B cell (primary cell): ENCODE results near the gene LPCAT3. TPM values are rescaled to one million over a fixed set of nuclear protein-coding genes. Genes with fewer than 3 reads are reported as not detected.
"Not testable (repeated sequence)": the region's sequence is repeated elsewhere in the genome, so short reads cannot be mapped to it uniquely, and the experiment has no call there.

Experiments
- ATAC-seq: fragments of 200-7000 bp; cut with Tn5 transposase; one replicate; pipeline ENCODE4 v1.10.0; 2021; ENCODE audit warnings: low read depth, mild to moderate bottlenecking, moderate number of reproducible peaks, moderate library complexity
- CTCF ChIA-PET: fragments of 350-600 bp; sonication (Branson Sonifier 250); formaldehyde crosslinking; loops from one replicate; lab custom pipeline; 2021; ENCODE audit warnings: antibody characterized with exemption, inconsistent platforms; lab: Charles Lee
- POLR2A ChIA-PET: fragments of 350-600 bp; sonication (Branson Sonifier 250); formaldehyde crosslinking; loops from one replicate; lab custom pipeline; 2021; ENCODE audit warnings: antibody characterized with exemption; lab: Charles Lee
- DNase-seq: peaks from one replicate; pipeline ENCODE4 v3.0.0; 2013
- H2AFZ ChIP-seq: 2 replicates; pipeline ENCODE4 v1.6.1; 2012; ENCODE audit warnings: mild to moderate bottlenecking, low read depth, low read length; ENCODE audit not compliant: insufficient read depth, poor library complexity, severe bottlenecking
- H3K27ac ChIP-seq, 2 donors: 1 replicate in 1 of 2; 2 replicates in 1 of 2; pipeline ENCODE4 v1.5.1; 2012 to 2013; ENCODE audit warnings: low read length in 2 of 2, mild to moderate bottlenecking in 2 of 2, moderate library complexity in 1 of 2
- H3K27me3 ChIP-seq, 4 experiments: fragments of 200-600 bp in 1 of 4; sonication (generic) in 1 of 4; replicated peaks in 1 of 4; 1 replicate in 2 of 4; 2 replicates in 2 of 4; pipeline versions ENCODE4 v1.6.1 to v1.7.0; 2013 to 2016; ENCODE audit warnings: low read length in 3 of 4, mild to moderate bottlenecking in 2 of 4, mixed read lengths in 1 of 4, moderate library complexity in 1 of 4; ENCODE audit not compliant: insufficient read depth in 4 of 4, control insufficient read depth in 3 of 4; ENCODE audit errors: control extremely low read depth in 1 of 4
- H3K36me3 ChIP-seq, 2 experiments: replicated peaks in 1 of 2; 1 replicate in 1 of 2; 2 replicates in 1 of 2; pipeline versions ENCODE4 v1.6.1 to v1.7.1; 2013; ENCODE audit warnings: low read length in 1 of 2; ENCODE audit not compliant: insufficient read depth in 2 of 2, control insufficient read depth in 1 of 2; ENCODE audit errors: control extremely low read depth in 1 of 2, extremely low read depth in 1 of 2
- H3K4me1 ChIP-seq, 2 donors: fragments of 200-600 bp in 1 of 2; sonication (generic) in 1 of 2; 1 replicate in 1 of 2; 2 replicates in 1 of 2; pipeline versions ENCODE4 v1.5.1 to v1.6.1; 2013 to 2017; ENCODE audit warnings: low read length in 2 of 2; ENCODE audit not compliant: control insufficient read depth in 2 of 2, insufficient read depth in 2 of 2
- H3K4me2 ChIP-seq: replicated peaks from 2 replicates; pipeline ENCODE3; 2012; ENCODE audit warnings: mild to moderate bottlenecking, low read depth, low read length; ENCODE audit not compliant: poor library complexity, severe bottlenecking
- H3K4me3 ChIP-seq, 5 experiments: fragments of 200-600 bp in 1 of 5; sonication (generic) in 1 of 5; 1 replicate in 3 of 5; 2 replicates in 2 of 5; pipeline versions ENCODE4 v1.5.1 to v1.7.0; 2011 to 2016; ENCODE audit warnings: low read length in 4 of 5, mild to moderate bottlenecking in 4 of 5, low read depth in 2 of 5, control low read depth in 1 of 5, moderate library complexity in 1 of 5; ENCODE audit not compliant: insufficient read depth in 1 of 5; ENCODE audit errors: control extremely low read depth in 1 of 5, extremely low read depth in 1 of 5
- H3K79me2 ChIP-seq: fragments of 200-600 bp; sonication (generic); one replicate; pipeline ENCODE4 v1.6.0; 2016; ENCODE audit warnings: low read length; ENCODE audit not compliant: control insufficient read depth, insufficient read depth
- H3K9ac ChIP-seq: fragments of 200-600 bp; sonication (generic); 2 replicates; pipeline ENCODE4 v1.6.1; 2017; ENCODE audit warnings: mild to moderate bottlenecking, low read length, moderate library complexity
- H3K9me3 ChIP-seq, 3 donors: one replicate each; pipeline versions ENCODE4 v1.6.1 to v1.7.1; 2013; ENCODE audit warnings: low read length in 2 of 3; ENCODE audit not compliant: control insufficient read depth in 2 of 3, insufficient read depth in 1 of 3; ENCODE audit errors: control extremely low read depth in 1 of 3
- H4K20me1 ChIP-seq: 2 replicates; pipeline ENCODE4 v1.6.0; 2012; ENCODE audit warnings: mild to moderate bottlenecking, low read length; ENCODE audit not compliant: insufficient read depth, control insufficient read depth, poor library complexity, severe bottlenecking
- H3K27ac Mint-ChIP-seq: one replicate; pipeline ENCODE4 v1.8.0; 2021; ENCODE audit warnings: mixed read lengths
- H3K27me3 Mint-ChIP-seq: one replicate; pipeline ENCODE4 v1.8.0; 2021; ENCODE audit warnings: mixed read lengths
- H3K4me1 Mint-ChIP-seq: one replicate; pipeline ENCODE4 v1.8.0; 2021; ENCODE audit warnings: mixed read lengths
- H3K4me3 Mint-ChIP-seq: one replicate; pipeline ENCODE4 v1.8.0; 2021; ENCODE audit warnings: mixed read lengths
- H3K9me3 Mint-ChIP-seq: one replicate; pipeline ENCODE4 v1.8.0; 2022; ENCODE audit warnings: mixed read lengths; ENCODE audit not compliant: insufficient read depth
- EZH2 ChIP-seq: IDR thresholded peaks from 2 replicates; pipeline ENCODE4 v1.6.1; 2012; ENCODE audit warnings: borderline replicate concordance, low read depth, mild to moderate bottlenecking, moderate library complexity, low read length; ENCODE audit not compliant: insufficient read depth, poor library complexity, severe bottlenecking
- WGBS: methylation state at CpG from one replicate; pipeline ENCODE4 v1.1.5; 2013; ENCODE audit warnings: missing lambda C conversion rate; ENCODE audit not compliant: insufficient coverage; 5-methylcytosine and 5-hydroxymethylcytosine counted together
- intact Hi-C: fragments of 100-400 bp; cut with micrococcal nuclease; formaldehyde crosslinking; loops from one replicate; pipeline ENCODE4 v1.10.0; 2022
- polyA plus RNA-seq: library from polyadenylated mRNA; depleted of rRNA; stranded (reverse); fragments of >200 nt; gene quantifications from 2 replicates; pipeline ENCODE4 v1.2.3, GENCODE V29; 2012
- total RNA-seq, 2 donors: library from RNA; stranded (reverse); fragments of 120-200 nt in 1 of 2; gene quantifications; 1 replicate in 1 of 2; 2 replicates in 1 of 2; pipeline versions ENCODE4 v1.2.3 to v1.2.4, GENCODE V29; 2013 to 2022
- TF ChIP-seq, protein P1 (sequence below): fragments of 200-600 bp; IDR thresholded peaks from one replicate; pipeline ENCODE4 v1.8.0; 2022; ENCODE audit warnings: antibody characterized with exemption, mild to moderate bottlenecking

LPCAT3 gene
- total and polyA plus RNA-seq, 2 donors (not counting 1 experiment from before 2014, with no cell fraction given) = 17.6 to 26.2 TPM

DNA sequence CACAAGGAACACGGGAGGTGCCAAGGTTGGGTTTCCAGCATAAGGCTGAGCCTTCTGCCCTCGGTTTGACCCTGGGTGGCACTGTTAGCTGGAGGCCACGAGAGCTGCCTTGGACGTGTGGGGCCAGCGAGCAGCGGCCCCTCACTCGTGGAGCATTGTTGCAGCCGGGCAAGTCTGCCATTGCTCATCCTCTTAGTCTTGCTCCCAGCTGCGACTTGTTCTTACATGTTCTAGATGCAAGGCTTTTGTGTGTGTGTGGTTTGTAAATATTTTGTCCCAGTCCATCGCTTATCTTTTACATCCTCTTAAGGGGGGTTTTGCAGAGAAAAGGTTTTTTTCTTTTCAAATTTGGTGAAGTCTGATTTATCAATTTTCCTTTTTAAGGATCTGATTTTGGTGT, 21.1 kb upstream of the LPCAT3 start:
- no peak overlapping the region for H2AFZ ChIP-seq
- H3K4me3 ChIP-seq = no peak overlapping the region
- no peaks in the 10 kb centered on the region for H4K20me1 ChIP-seq
- Mint-ChIP-seq H3K9me3 (no peaks in the 10 kb centered on the region), H3K27me3 (no peaks in the 10 kb centered on the region), H3K27ac (no peak overlapping the region), H3K4me3 (no peak overlapping the region), H3K4me1 (no peaks in the 10 kb centered on the region)
- H3K79me2 ChIP-seq = no peaks in the 10 kb centered on the region
- no peak overlapping the region for H3K4me2 ChIP-seq
- DNase-seq (no peak), ATAC-seq (no peak)
- ChIA-PET CTCF (no interaction called here), POLR2A (no interaction called here)
- WGBS = 91% methylated on average over 9 of the region's 10 CpGs
- intact Hi-C loops = no loop called here
- no peak overlapping the region for H3K27ac ChIP-seq
- no peaks in the 10 kb centered on the region for H3K4me1 ChIP-seq
- no peaks in the 10 kb centered on the region for H3K36me3 ChIP-seq
- TF ChIP-seq, protein P1, sequence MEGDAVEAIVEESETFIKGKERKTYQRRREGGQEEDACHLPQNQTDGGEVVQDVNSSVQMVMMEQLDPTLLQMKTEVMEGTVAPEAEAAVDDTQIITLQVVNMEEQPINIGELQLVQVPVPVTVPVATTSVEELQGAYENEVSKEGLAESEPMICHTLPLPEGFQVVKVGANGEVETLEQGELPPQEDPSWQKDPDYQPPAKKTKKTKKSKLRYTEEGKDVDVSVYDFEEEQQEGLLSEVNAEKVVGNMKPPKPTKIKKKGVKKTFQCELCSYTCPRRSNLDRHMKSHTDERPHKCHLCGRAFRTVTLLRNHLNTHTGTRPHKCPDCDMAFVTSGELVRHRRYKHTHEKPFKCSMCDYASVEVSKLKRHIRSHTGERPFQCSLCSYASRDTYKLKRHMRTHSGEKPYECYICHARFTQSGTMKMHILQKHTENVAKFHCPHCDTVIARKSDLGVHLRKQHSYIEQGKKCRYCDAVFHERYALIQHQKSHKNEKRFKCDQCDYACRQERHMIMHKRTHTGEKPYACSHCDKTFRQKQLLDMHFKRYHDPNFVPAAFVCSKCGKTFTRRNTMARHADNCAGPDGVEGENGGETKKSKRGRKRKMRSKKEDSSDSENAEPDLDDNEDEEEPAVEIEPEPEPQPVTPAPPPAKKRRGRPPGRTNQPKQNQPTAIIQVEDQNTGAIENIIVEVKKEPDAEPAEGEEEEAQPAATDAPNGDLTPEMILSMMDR = no peak
- no peak for TF ChIP-seq EZH2
- H3K9ac ChIP-seq = no peak overlapping the region
- peaks cover 0 to 3% (median 0%) of the 10 kb centered on the region in 4 experiments for H3K27me3 ChIP-seq
- H3K9me3 ChIP-seq = no peaks in the 10 kb centered on the region

DNA sequence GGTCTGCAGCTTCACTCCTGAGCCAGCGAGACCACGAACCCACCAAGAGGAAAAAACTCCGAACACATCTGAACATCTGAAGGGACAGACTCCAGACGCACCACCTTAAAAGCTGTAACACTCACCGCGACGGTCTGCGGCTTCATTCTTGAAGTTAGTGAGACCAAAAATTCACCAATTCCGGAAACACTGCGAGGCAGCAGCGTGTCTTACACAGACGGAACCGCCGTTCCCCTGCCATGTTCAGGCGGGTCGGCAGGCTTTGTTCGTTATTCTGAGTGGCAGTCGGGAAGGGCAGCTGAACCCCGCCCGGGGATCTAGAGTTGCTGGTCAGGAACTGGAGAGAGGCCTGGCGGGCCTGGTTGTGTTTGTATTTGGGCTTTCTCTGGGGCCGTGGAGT, 20.3 kb upstream of the LPCAT3 start:
- ChIA-PET CTCF (interaction anchor here (1.2 kb wide), 1 partner anchor 20 kb away, joined by 4 read pairs; the partner anchor contains the start of gene LPCAT3), POLR2A (no interaction called here)
- intact Hi-C loops = no loop called here
- no peak for ATAC-seq
- no peak for TF ChIP-seq EZH2
- TF ChIP-seq, protein P1 = no peak
- no peak overlapping the region for H2AFZ ChIP-seq
- no peaks in the 10 kb centered on the region for H3K36me3 ChIP-seq
- Mint-ChIP-seq H3K9me3 (no peaks in the 10 kb centered on the region), H3K4me1 (no peaks in the 10 kb centered on the region), H3K27me3 (no peaks in the 10 kb centered on the region), H3K27ac (no peak overlapping the region), H3K4me3 (no peak overlapping the region)
- no peaks in the 10 kb centered on the region for H3K9me3 ChIP-seq
- no peaks in the 10 kb centered on the region for H3K4me1 ChIP-seq
- 96% methylated on average over 21 of the region's 22 CpGs for WGBS
- H3K4me3 ChIP-seq = no peak overlapping the region
- no peak overlapping the region for H3K27ac ChIP-seq
- no peak overlapping the region for H3K4me2 ChIP-seq
- no peaks in the 10 kb centered on the region for H4K20me1 ChIP-seq
- peaks cover 0 to 4% (median 0%) of the 10 kb centered on the region in 4 experiments for H3K27me3 ChIP-seq
- DNase-seq = no peak
- no peaks in the 10 kb centered on the region for H3K79me2 ChIP-seq
- H3K9ac ChIP-seq = no peak overlapping the region

GRCh38 chr12:7037411-7037810, 19.1 kb upstream of the LPCAT3 start:
- H3K27ac ChIP-seq, H4K20me1 ChIP-seq, H3K4me3 Mint-ChIP-seq, DNase-seq, H3K36me3 ChIP-seq, H3K27me3 Mint-ChIP-seq, H3K27ac Mint-ChIP-seq, ATAC-seq, H2AFZ ChIP-seq, H3K4me1 Mint-ChIP-seq, H3K9me3 Mint-ChIP-seq, intact Hi-C loops, H3K4me1 ChIP-seq, H3K79me2 ChIP-seq, H3K4me2 ChIP-seq, H3K4me3 ChIP-seq, POLR2A ChIA-PET, H3K9me3 ChIP-seq, H3K27me3 ChIP-seq, H3K9ac ChIP-seq: not testable (repeated sequence)
- CTCF ChIA-PET = interaction anchor here (1.2 kb wide), 1 partner anchor 19 kb away, joined by 4 read pairs; the partner anchor contains the start of gene LPCAT3
- 97% methylated on average over 28 of the region's 32 CpGs for WGBS
